HG02840 (cell line): Measurements from ENCODE around the gene PLA2G7.

Source experiments
- ATAC-seq: cut with Tn5 transposase; IDR thresholded peaks from one replicate; pipeline ENCODE4 v1.9.1; 2021; ENCODE audit warnings: mild to moderate bottlenecking, moderate library complexity, moderate number of reproducible peaks; ENCODE audit not compliant: unreplicated experiment, low FRiP score

PLA2G7 gene

DNA sequence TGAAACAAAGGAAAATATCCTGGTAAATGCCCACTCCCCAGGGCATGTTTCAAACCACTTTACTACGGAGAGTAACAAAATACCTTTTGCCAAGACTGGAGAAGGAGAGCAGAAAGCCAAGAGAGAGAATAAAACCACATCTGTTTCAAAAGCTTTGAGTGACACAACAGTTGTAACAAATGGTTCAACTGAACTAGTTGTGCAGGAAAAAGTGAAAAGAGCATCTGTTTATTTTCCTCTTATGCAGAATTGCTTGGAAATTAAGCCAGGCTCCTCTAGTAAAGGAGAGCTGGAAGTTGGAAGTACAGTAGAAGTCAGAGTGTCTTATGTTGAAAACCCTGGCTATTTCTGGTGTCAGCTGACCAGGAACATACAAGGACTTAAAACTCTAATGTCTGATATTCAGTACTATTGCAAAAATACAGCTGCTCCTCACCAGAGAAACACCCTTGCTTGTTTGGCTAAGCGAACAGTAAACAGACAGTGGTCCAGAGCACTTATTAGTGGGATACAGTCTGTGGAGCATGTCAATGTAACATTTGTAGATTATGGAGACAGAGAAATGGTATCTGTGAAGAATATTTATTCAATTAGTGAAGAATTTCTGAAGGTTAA, 44.9 kb downstream of the PLA2G7 start:
- no peak for ATAC-seq

DNA sequence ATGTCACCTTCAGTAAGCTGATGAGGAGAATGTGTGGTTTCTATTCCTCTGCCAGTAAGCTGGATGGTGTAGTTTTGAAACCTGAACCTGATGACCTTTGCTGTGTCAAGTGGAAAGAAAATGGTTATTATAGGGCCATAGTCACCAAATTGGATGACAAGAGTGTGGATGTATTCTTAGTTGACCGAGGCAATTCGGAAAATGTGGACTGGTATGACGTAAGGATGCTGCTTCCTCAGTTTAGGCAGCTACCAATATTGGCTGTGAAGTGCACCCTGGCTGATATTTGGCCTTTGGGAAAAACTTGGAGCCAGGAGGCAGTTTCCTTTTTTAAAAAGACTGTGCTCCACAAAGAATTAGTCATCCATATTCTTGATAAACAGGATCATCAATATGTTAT, 45.5 kb downstream of the PLA2G7 start:
- no peak for ATAC-seq

DNA sequence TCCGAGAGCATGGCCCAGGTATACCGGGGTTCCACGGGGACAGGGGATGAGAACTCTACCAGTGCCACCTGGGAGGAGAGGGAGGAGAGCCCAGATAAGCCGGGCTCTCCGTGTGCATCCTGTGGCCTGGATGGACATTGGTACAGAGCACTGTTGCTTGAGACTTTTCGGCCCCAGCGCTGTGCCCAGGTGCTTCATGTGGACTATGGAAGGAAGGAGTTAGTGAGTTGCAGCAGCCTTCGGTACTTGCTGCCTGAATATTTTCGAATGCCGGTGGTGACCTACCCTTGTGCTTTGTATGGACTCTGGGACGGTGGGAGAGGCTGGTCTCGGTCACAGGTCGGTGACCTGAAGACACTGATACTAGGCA, 46.2 kb downstream of the PLA2G7 start:
- no peak for ATAC-seq

DNA sequence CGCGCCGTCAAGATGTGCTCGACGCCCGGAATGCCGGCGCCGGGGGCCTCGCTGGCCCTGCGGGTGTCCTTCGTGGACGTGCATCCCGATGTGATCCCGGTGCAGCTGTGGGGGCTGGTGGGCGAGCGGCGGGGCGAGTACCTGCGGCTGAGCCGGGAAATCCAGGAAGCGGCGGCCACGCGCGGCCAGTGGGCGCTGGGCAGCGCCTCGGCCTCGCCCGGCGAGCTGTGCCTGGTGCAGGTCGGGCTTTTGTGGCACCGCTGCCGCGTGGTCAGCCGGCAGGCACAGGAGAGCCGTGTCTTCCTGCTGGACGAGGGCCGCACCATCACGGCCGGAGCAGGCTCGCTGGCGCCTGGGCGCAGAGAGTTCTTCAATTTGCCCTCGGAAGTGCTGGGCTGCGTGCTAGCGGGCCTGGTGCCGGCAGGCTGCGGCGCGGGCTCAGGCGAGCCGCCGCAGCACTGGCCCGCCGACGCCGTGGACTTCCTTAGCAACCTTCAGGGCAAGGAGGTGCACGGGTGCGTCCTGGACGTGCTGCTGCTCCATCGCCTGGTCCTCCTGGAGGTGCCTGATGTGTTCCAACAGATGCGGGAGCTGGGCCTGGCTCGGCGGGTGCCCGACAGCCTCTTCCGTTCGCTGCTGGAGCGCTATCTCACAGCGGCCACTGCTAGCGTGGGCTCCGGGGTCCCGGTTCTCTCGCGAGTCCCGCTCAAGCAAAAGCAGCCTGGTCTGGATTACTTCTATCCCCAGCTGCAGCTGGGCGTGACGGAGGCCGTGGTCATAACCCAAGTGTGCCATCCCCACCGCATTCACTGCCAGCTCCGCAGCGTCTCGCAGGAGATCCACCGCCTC, 46.8 kb downstream of the PLA2G7 start:
- ATAC-seq = no peak

DNA sequence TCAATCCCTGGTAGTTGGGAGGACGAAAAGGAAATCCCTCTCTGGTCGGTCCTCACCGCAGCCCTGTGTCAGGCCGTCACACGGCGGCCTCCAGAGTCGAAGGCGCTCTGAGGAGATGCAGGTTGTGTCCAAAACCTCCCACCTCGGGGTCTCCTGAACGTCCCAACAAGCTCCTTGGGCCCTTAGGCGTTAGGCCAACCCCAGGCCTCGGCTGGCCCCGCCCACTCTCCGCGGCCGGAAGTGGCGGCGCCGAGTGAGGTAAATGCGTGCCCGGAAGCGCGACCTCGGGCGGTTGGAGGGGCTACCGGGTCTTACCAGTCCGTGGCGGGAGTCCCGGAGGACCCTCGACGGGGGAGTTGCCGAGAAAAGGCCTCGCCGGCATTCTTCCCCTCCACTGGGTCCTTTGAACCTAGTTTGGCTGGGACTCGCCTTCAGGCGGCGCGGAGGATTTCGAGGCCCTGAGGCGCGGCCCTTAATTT, 47.5 kb downstream of the PLA2G7 start, which contains the start of gene TDRD6:
TDRD6 (plus strand) TSS at position 267 of the 479 bp plus-strand sequence. CDS start 244 bp downstream, outside the sequence.
- ATAC-seq = no peak

DNA sequence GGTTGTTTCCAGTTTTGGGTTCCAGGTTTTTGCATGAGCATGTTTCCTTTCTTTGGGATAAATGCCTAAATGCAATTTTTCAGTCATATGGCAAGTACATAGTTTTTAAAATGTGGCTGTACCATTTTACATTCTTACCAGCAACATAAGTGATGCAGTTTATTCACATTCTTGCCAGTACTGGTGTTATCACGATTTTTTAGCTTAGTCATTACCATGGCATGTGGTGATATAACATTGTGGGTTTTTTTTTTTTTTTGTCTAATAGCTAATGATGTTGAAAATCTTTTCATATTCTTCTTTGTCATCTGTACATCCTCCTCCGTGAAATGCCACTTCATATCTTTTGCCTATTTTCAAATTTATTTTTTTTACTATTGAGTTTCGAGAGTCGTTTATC, 50.4 kb downstream of the PLA2G7 start:
- no peak for ATAC-seq

DNA sequence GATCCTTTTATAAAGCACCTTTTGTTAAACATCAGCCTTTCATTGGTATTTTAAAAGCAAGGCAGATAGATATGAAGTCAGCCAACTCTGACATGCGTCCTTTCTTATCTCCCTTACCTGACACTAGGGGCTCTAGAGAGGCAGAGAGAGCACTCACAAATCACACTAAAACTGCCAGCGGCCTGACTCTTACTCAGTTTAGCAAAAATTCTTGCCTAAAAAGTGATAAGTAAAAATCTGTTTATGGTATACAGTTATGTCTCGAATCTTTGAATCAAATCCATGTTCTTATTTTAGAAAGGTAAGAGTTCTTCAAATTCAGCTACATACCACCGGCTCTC, 57.9 kb downstream of the PLA2G7 start:
- ATAC-seq = no peak

DNA sequence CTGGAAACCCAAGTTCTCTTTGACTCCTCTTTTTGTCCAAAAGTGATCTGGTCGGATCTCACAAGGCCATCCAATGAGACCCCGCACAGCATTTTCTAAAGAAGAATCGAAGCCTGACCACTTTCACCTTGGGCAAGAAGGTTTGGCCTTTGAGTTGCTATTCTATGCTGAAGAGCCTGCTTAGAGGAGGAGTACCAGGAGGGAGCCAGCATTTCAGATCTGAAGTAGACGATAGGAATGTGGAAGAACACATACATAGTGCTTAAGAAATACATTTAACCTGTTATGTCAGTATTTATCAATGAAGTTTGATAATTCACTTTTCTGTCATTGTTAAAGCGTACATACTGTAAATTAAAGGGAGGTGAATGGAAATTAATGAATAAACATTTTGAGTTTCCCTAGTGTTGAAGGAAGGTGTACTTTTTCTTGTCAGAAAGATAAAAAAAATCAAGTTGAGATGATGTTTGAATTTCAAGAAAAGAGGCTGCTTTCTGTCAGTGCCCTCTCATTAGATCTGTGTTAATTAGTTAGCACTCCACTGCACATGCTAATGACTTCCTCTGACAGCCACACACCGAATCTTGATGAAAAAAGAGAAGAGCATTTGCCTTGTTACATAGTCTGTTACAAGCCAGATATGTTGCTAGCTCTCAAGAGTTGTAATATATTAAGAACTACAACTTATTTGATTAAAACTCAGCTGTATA, 58.4 kb downstream of the PLA2G7 start:
- no peak for ATAC-seq

DNA sequence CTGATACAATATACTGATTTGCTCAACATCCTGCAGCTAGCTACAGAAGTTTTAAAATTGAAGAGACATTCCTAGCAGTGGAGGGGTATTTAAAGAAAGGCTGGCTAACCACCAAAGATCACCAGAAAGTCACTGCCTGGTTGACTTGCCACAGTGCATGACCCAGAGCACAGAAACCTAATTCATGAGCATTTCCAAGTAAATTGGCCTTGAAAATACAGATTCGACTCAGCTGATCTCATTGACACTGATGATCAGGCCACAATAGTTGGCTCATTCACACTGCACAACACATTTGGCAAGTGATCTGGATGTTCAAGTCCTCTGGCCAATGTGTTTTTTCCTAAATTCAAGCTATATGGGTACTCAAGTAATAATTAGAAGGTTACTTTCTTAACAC, 60.8 kb downstream of the PLA2G7 start:
- ATAC-seq = no peak

DNA sequence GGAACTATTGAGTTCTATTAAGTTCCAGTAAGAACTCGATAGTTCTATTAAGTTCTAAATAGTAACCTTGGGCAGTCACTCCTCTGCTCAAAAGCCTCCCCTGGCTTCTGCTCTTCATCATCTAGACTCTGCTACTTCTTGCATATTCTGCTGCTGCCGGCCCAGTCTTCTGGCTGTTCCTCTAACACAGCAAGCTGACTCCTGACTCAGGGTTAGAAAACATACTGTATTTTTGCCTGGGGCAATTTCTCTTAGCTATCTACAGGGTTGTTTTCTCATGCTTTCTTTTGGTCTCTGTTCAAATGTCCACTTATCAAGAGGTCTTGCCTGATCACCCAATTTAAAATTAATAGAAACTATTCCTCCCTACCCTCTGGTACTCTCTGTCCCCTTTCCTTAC, 67.8 kb downstream of the PLA2G7 start:
- no peak for ATAC-seq

DNA sequence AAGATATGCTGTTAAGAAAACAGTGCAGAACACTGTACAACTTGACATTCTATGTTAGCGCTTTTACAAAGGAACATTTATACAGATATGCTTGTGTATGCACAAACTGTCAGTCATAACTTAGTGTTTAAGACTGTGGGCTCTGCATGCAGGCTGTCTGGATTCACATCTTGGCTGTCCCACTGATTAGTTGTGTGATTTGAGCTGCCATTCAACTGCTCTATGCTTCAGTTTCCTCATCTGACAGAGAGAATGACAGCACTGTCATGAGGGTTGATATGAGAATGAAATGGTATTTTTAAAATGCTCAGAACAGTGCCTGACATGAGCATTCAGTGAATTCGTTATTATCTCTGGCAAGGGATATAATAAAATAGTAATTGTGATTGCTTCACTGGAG, 73.7 kb downstream of the PLA2G7 start:
- no peak for ATAC-seq

DNA sequence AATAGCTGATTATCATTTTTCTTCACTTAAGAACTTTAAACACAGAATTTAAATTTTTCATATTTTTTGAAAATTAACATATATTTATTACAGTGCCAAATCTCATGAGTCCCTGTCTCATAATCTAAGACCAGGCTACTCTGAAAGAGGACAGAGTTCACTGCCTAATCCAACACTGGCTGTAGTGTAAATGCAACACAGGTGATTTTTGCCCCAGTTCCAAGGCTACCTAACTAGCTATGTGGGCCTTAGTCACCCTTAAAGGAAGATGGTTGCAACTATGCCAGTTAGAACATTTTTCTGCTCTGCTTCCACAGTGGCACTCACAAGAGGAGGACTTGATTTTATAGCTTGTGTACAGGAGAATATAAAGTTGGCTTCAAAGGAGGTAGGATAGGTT, 77.5 kb downstream of the PLA2G7 start:
- ATAC-seq = no peak

DNA sequence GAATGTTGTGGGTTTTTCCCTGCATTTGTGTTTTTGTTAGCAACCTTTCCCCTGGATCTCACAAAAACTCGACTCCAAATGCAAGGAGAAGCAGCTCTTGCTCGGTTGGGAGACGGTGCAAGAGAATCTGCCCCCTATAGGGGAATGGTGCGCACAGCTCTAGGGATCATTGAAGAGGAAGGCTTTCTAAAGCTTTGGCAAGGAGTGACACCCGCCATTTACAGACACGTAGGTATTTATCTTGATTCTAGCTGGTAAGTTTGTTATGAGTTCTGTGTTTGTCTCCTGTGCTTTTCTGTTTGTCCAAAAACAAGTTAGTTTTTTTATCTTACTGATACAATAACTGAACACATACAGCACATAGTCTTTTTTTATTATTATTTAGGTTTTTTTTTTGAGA, 79.4 kb downstream of the PLA2G7 start:
- ATAC-seq = no peak
